GM12875 (cell line): Measurements from ENCODE around the gene PLEKHH1.
"Not testable (repeated sequence)": the region's sequence is repeated elsewhere in the genome, so short reads cannot be mapped to it uniquely, and the experiment has no call there.

Experiments used
- H3K4me3 ChIP-seq: one replicate; pipeline ENCODE4 v1.5.1; 2011; ENCODE audit warnings: low read depth, low read length, control low read depth
- TF ChIP-seq, protein P1 (sequence below): IDR thresholded peaks from 2 replicates; pipeline ENCODE4 v1.5.1; 2011; ENCODE audit warnings: low read depth, mild to moderate bottlenecking, control low read depth, inconsistent platforms, low read length, moderate library complexity, borderline replicate concordance; ENCODE audit not compliant: insufficient read depth

The PLEKHH1 gene

DNA sequence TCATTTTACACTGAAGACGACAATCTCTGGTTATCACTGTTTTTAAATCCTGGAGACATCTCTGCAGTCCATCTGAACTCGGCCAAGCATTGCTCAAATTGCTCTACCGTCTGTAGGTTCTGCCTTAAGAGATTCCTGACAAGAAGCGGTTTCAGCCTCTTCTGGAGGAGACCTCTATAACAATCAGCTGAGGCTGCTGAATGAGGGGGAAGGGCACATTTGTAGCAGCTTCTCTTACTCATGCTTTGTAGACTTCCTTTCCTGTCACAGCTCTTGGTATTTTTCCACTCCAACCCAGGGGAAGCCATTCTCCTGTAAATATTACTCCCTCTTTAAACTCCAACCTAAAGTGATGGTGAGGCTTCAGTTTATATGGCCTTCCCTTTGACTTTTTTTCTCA, 89.6 kb downstream of the PLEKHH1 start:
- H3K4me3 ChIP-seq = no peak overlapping the region
- TF ChIP-seq, protein P1, sequence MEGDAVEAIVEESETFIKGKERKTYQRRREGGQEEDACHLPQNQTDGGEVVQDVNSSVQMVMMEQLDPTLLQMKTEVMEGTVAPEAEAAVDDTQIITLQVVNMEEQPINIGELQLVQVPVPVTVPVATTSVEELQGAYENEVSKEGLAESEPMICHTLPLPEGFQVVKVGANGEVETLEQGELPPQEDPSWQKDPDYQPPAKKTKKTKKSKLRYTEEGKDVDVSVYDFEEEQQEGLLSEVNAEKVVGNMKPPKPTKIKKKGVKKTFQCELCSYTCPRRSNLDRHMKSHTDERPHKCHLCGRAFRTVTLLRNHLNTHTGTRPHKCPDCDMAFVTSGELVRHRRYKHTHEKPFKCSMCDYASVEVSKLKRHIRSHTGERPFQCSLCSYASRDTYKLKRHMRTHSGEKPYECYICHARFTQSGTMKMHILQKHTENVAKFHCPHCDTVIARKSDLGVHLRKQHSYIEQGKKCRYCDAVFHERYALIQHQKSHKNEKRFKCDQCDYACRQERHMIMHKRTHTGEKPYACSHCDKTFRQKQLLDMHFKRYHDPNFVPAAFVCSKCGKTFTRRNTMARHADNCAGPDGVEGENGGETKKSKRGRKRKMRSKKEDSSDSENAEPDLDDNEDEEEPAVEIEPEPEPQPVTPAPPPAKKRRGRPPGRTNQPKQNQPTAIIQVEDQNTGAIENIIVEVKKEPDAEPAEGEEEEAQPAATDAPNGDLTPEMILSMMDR = no peak

DNA sequence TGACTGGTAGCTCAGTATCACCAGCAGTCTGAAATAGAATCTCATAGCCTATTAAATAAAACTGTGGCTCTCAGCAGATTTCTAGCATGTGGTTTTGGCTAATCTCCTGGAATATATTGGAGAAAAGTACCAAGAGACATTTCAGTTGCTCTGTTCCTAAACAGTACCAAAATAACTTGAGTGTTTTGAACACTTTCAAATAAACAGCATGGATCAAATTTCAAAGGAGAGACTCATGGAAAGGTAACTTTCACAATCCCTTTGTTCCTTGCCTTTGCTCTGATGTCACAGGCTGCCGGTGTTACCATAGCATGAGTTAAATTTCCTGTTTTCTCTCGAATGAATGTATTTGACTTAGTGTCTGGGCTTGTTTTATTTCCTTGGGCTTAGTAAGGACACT, 90.0 kb downstream of the PLEKHH1 start:
- TF ChIP-seq, protein P1 = no peak
- no peak overlapping the region for H3K4me3 ChIP-seq

DNA sequence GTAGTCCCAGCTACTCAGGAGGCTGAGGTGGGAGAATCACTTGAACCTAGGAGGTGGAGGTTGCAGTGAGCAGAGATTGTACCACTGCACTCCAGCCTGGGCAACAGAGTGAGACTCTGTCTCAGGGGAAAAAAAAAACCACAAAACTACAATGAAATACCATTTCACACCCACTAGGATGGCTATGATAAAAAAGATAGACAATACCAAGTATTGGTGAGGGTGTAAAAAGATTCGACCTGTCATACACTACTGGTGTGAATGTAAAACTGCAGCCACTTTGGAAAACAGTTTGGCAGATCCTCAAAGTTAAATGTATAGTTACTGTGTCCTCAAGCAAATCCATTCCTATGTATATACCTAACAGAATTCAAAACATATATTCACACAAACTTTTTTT, 93.0 kb downstream of the PLEKHH1 start:
- not testable (repeated sequence) for H3K4me3 ChIP-seq

DNA sequence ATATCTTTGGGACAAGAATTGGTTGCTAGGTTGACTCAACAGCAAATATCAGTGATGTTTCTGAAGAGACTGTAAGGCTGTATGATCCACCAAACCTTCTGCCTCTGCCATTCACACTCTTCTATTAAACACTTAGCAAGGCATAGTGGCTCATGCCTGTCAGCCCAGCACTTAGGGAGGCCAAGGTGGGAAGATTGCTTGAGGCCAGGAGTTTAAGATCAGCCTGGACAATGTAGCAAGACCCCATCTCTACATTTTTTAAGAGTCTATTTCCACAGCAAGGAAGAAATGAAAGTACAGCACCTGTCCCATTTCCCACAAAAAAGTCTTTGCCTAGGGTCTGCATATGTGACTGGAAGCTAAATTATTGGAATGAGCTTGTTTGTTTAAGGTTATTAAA, 94.4 kb downstream of the PLEKHH1 start:
- TF ChIP-seq, protein P1 = no peak
- no peak overlapping the region for H3K4me3 ChIP-seq

DNA sequence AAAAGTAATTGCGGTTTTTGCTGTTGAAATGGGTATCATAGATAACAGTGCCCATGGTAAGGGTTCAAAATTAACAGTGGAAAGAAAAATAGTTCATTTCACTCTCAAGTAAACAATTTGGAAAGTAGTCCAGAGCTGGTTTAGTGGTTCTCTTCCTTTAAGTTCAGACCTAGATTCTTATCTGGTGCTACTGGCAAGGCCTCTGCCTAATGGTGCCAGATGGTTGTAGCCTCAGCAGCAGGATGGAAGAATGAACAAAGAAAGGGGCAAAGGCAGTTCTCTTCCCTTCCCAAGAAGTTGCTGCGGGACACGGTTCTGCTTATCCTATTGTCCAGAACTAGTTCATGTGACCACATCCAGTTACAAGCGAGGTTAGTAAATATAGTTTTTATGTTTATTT, 97.1 kb downstream of the PLEKHH1 start:
- TF ChIP-seq, protein P1 = no peak
- no peak overlapping the region for H3K4me3 ChIP-seq

DNA sequence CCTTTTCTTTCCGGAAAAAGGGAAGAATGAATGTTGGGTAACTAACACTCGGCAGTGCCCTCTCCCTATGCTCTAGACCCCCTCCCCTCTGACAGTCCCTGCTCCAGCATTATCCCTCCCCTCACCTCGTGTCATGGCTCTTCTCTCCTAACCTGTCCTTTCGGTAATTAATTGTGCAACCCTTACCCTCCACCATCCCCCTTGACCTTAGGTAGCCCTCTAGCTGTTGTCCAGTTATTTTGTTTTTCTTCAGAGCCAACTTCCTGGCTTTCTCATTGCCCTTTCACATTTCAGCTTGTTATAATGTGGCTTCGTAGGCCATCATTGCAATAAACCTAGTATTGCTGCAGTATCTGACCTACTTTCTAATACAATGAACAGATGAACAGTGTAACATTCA, 97.8 kb downstream of the PLEKHH1 start:
- TF ChIP-seq, protein P1 = no peak
- H3K4me3 ChIP-seq = no peak overlapping the region

DNA sequence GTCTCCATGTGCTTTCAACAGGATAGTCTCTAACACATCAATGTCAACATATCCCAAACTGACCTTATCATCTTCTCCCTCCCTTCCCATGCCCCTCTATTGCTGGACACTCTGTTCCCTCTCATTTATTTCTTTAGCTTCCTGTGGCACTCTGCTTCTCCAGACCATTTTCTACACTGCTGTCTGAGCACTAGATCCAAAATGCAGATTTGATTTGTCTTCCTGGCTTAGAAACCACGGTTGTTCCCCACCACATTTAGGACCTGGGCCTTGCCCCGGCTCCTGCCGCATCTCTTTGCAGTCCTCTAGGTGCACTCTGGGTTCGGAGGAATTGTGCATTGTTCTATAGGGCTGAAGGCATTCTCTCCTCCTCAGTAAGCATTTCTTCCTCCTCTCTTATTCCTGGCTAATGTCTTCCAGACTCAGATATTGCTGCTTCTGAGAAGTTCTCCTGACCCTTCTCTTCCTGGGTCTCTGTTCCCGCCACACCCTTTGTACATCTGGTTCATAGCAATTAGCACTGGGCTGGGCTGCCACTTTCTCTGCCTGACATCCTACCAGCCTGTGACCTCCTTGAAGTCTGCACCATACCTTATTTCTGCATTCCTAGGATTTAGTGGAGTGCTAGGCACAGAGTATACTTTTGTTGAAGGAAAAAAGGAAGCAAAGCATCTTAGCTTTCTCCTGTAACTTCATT, 100.5 kb downstream of the PLEKHH1 start:
- H3K4me3 ChIP-seq = no peak overlapping the region
- TF ChIP-seq, protein P1 = no peak
